HG03175 (cell line): ENCODE data around the gene DDX46.
"Not testable (repeated sequence)": the region's sequence is repeated elsewhere in the genome, so short reads cannot be mapped to it uniquely, and the experiment has no call there.

Source experiments
- ATAC-seq: cut with Tn5 transposase; IDR thresholded peaks from one replicate; pipeline ENCODE4 v1.9.1; 2021; ENCODE audit warnings: mild to moderate bottlenecking, moderate library complexity; ENCODE audit not compliant: unreplicated experiment

The DDX46 gene

DNA sequence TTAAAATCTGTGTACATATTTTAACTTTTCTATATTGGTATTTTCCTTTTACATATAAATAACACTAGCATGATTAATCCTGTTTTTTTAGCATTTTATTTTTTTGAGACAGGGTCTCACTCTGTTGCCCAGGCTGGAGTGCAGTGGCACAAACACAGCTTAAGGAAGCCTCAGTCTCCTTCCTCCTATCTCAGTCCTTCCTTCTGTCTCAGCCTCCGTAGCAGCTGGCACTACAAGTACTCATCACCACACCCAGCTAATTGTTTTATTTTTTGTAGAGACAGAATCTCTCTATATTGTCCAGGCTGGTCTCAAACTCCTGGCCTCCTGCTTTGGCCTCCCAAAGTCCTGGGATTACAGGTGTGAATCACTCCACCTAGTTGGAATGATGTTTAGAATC, 85.7 kb downstream of the DDX46 start:
- no peak for ATAC-seq

DNA sequence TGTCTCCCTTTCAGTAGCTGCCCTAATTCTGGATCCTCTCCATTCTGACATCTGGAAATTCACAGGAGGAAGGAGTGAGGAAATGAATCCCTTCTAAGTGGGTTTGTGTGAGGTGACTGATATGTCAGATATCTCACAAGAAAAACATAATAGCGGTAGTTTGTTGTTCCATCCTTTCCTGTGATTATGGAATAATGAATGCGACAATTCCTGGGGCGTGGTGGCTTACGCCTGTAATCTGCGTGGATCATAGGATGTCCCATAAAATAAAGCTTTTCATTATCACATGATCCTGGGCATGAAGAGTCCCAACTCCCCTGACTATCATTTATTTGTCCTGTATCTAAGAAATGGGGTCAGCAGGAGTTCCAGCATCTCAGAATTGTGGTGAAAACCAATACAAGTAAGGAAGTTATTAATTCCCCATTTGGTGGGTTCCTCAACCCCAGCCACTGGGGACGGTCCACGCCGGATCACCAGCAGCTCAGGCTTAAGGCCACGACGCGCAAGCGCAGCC, 86.8 kb downstream of the DDX46 start:
- no peak for ATAC-seq

DNA sequence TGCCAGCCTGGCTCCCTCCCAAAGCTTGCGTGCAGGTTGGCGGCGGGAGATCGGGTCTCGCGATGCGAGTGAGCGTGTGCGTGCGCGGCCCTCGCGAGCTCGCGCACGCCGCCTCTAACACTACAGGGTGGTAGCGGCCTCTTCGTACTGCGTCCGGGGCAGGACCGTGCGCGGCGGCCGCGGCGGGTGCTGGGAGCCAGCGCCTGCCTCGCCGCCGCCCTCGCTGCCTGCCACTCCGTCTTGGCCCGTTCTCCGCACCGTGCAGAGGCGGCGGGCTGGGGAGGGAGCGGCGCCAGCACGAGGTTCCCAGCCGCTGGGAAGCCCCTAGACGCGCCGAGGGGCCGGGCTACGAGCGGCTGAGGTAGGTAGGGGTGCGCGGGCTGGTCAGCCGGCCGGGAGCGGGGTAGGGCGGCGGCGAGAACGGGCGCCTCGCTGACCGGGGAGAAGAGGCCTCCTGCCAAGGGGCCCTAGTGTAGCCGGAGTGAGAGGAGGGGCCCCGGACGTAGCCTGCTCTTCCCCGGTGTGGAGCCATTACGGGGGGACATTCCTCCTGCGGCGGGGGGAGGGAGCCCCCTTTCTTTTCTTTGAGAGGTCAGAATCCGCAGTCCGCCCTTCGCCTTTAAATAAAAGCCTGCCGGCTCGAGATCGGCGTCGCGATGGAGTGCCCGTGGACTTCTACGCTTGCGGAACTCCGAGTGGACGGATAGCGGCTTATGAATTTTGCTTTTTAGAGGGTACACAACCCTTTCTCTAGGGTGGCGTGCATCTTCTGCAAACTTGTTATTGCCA, 87.5 kb downstream of the DDX46 start, which contains the start of gene C5orf24:
C5orf24 (plus strand) TSS at position 117 of the 789 bp plus-strand sequence. CDS start 8,933 bp downstream, outside the sequence.
- peak; percentile 95 for ATAC-seq

DNA sequence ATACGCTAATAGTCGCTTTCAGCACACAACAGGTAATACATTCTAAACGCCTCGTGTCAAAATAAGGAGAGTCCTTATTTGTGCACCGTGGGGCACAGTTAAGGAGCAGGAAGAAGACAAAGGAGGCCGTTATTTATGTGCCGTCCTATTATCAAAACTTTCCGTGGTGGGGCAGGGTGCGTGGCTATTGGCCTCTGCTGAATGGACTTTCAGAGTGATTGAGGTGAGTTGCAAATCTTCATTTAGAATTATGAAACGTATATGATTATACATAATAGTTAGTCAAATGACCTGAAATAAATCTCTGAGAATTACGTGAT, 88.0 kb downstream of the DDX46 start:
- peak; percentile 5 for ATAC-seq

DNA sequence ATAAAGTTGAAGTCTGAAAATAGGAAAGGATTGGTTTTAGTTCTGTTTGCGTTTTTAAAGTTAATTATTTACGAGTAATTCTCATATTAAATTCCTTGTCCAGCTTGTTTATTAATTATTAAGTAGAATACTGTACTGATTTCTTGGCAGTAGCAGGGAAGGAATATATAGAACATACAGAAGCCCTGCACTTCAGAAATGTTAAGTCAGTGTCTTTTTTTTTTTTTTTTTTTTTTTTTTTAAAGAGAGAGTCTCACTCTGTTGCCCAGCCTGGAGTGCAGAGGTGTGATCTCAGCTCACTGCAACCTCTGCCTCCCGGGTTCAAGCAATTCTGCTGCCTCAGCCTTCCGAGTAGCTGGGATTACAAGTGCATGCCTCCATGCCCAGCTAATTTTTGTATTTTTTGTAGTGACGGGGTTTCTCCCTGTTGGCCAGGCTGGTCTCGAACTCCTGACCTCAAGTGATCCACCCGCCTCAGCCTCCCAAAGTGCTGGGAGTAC, 90.9 kb downstream of the DDX46 start:
- not testable (repeated sequence) for ATAC-seq

DNA sequence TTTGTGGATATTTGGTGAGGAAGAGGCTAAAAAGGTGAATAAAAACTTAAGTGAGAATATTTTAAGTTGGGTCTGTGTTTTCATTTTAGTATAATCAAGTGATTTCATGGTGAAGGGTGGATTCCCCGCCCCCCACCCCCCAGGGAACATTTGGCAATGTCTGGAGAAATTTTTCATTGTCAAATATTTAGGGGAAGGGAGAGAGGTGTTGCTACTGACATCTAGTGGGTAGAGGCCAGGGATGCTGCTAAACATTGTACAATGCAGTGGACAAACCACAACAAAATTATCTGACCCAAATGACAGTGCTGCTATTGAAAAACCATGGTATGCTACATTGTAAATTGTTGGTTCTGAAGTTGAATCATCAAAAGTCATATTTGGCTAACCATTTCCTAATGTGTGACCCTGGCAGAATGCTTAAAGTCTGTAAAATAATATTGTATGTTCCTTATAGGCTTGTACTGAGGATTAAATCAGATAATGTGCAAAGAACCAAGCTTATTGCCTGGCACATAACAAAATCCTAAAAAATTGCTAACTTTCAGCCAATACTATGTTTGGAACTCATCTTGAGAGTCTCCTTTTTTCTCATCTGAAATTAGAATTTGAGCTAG, 92.8 kb downstream of the DDX46 start:
- no peak for ATAC-seq

DNA sequence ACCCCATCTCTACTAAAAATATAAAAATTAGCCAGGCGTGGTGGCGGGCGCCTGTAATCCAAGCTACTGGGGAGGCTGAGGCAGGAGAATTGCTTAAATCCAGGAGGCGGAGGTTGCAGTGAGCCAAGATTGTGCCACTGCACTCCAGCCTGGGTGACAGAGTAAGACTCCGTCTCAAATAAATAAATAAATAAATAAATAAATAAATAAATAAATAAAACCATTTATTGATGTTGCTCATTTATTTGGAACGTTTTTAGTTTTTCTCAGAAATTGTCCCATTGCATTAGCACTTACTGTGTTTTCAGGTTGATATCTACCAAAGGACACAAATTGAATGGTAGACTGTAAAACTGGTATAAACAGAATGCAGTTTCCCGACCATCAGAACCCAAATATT, 97.9 kb downstream of the DDX46 start:
- ATAC-seq, result not testable (repeated sequence)

DNA sequence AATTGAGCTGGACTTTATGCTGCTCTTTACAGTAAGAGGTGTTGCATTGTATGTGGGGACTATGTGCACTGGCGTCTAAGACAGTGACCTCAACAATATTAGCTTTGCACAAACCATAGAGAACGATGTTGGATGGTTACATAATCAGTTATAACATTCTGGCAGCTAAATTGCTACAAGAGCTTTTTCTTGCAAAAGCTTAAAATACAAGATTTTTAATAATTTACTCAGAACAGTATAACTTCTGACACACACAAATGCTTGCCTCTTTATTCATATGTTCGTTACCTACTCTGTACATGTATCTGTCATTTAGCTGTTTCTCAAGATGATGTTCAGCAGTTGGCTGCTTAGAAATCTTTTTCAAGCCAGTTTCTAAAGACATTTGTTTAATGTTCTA, 98.8 kb downstream of the DDX46 start:
- no peak for ATAC-seq

DNA sequence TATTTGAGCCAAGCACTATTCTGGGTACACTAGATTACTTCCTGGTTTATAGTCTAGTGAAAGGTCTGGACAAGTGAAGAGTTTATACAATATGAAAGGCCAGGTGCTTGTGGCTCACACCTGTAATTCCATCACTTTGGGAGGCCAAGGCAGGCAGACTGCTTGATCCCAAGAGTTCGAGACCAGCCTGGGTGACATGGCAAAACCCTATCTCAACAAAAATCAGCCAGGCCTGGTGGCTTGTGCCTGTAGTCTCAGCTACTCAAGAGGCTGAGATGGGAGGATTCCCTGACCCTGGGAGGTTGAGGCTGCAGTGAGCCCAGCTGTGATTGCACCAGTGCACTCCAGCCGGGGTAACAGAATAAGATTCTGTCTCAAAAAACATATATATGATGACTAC, 106.1 kb downstream of the DDX46 start:
- no peak for ATAC-seq

DNA sequence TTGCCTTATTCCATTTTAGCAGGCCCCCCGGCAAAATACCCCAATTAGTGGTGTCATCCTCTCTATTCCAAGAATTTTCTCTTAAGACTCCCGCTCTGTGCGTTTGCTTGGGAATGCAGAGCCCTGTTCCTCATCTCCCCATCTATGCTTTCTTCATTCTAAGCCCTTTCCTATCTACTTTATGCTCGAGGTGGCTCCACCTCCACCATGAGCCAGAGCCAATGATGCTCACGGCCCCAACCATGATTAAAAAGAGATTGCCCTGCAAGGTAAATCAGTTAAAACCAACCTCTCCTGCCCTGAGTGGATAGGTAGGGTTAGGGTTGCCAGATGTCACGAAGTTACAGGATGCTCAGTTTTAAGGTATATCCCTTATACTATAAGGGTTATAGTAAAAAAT, 114.9 kb downstream of the DDX46 start:
- no peak for ATAC-seq

DNA sequence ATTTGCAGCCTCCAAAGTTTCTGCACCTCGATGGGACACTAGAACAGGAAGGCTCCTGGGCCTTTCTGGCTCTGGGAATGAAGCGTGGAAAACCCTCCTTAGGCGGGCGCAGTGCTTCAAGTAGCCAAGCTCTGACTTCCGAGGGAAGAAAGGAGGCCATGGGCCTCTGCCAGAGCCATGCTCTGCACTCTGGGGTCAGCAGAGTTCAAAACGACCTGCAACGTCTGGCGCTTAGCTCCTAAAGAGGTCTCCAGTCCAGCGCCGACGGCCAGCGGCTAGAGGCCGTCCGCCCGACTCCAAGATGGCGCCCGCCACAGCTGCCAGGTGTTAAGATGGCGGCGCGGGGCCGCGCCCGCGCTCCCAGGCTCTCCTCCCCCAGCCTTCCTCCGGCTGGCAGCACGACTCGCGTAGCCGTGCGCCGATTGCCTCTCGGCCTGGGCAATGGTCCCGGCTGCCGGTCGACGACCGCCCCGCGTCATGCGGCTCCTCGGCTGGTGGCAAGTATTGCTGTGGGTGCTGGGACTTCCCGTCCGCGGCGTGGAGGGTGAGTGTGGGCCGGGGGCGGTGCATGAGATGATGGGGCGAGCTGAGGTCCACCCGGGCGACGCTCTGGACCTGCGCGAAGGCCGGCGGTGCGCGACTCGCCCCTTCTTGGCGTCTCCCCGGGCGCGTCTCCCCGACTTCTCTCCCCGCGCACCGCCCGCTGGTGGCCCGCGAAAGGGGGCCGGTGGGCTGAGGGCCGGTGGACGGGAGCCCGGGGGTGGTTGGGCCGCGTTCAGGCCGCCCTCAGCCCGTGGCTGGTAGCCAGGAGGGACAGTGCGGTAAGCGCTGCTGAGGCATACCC, 115.6 kb downstream of the DDX46 start, which contains the start of gene TXNDC15:
TXNDC15 (plus strand) TSS at position 385 of the 844 bp plus-strand sequence; CDS start at position 442, 57 bp downstream.
- ATAC-seq, result peak; percentile 80

DNA sequence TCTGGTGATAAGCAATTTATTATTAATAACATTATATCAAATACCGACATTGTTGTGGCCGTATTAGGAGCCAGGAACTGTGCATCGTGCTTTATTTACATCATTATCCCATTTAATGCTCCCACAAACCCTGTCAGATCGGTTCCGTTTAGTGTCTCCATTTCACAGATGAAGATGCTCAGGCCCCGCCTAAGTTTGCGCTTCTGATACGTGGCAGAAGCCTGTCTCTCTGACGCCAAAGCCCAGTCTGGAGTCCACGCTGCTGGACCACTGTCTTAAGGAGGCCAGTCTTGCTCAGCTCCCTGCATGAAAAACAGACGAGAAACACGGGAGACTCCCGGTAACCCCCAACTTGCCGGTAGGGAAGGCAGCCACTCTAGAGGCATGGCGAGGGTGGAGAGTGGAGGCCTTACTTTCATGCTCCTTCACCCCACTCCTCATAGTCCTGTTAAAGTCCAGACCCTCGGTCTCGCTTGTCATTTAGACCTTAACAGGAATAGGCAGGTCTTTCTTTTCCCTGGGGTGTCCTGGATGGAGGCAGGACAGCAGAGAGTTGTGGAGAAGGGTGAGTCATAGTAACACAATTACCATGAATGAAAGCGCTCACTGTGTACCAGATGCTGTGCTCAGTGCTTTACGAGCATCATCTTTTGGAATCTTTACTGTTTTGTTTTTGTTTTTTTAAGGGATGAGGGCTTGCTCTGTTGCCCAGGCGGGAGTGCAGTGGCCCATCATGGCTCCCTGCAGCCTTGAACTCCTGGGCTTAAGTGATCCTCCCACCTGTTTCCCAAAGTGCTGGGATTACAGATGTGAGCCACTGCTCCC, 116.5 kb downstream of the DDX46 start:
- ATAC-seq, result peak; percentile 33

DNA sequence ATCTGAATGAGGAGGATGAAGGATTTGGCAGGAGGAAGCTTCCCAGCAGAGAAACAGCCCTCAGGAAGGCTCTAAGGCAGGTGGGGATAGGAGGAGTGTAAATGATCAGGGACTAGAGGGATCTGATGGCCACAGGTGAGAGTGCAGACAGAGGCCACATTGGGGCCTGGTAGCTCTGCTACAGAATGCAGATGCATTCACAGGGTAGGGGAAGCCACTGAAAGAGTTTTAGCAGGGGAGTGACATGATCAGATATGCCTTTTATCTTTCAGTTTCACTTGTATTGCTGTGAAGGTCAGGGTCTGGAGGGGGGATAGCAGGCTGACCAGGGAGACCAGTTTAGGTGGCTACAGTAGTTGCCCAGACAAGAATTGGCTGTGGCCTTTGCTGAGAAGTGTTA, 118.6 kb downstream of the DDX46 start:
- ATAC-seq, result no peak

DNA sequence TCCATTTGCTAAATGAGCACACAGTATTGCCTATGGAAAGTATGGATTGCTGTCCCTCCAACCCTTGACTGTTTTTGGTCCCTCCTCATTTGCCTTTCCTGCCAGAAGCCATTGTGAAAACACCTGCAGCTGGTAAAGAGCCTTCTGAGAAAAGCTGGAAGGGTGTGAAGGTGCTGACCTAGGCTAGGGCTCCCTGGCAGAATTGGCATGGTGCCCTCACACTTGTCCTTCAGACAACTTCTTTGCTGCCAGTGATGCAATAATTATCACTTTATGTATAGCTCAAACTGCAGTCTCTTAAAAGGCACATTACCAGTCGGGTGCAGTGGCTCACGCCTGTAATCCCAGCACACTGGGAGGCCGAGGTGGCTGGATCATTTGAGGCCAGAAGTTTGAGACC, 119.8 kb downstream of the DDX46 start:
- ATAC-seq, result no peak

DNA sequence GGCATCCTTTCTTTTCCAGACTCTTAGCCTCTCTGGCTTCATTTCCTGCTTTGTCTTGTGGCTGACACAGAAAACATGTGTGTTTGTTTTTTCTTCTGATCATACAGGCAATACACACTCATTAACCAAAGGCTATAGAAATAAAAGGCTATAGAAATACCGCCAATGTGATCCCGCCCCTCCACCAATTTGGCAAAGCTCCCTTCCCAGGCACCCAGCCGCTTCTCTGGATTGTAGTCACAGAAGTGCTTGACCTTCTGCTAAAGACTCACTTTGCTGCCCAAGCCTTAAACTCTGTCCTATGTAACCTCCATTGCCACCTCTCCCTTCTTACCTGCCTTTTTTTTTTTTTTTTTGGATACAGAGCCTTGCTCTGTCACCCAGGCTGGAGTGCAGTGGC, 120.9 kb downstream of the DDX46 start:
- ATAC-seq, result no peak
